B cell (primary cell): ENCODE measurements around the gene RAPGEF5.

ENCODE experiments used
- CTCF ChIP-seq: fragments of 200-600 bp; IDR thresholded peaks from one replicate; pipeline ENCODE4 v1.8.0; 2022; ENCODE audit warnings: antibody characterized with exemption, mild to moderate bottlenecking
- EZH2 ChIP-seq: IDR thresholded peaks from 2 replicates; pipeline ENCODE4 v1.6.1; 2012; ENCODE audit warnings: borderline replicate concordance, low read depth, mild to moderate bottlenecking, moderate library complexity, low read length; ENCODE audit not compliant: insufficient read depth, poor library complexity, severe bottlenecking

- TF ChIP-seq CTCF (no peak), EZH2 (no peak)
Observed at GRCh38 chr7:22195397-22196172, 161.4 kb downstream of the RAPGEF5 start.
